ENCODE results near the gene MS4A1.

DNA sequence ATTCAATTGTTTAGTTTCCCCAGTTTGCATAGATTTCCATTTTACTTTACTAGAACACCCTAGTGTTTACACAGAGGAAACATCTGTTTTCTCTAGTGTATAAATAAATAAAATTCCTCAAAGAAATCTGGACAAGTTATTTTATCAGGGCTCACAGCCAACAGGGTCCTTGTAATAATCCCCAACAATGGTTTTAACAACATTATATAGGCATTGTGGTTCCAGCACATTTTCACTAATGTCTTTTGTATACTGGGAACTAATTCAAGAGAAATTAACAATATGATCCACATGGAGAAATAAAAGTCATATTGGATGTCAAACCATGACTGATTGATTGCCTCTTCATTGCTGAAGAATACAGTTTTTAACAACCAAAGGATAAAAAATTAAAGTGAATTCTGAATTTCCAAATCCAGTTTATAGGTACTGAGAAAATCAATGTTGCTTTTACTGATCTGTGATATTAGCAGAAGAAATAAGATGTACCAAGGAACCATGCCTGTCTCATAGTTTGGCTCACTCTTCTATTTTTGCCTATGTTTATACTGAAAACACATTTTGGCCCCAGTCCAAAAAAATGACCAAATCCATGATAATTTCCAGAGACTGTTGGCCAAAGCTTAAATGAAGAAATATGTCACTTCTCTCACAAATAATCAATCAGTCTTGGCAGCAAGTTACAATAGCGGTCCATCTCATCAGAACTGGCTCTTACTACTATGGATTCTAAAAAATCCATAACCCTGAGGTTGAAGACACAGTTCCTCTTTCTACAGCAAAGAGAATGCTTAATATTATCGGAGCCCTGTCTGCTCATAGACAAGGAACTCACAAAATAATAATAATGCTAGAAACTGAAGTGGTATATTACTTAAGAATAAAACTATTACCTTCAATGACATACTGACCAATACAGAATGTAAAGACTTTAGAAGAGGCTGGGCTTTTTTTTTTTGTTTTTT is 58.1 kb downstream of the MS4A1 start:
- TF ChIP-seq FOXM1 (IDR thresholded peaks at IDR 0.05; ENCODE audit: borderline replicate concordance, low read depth), result no peak
- no peak for TF ChIP-seq MAX (IDR thresholded peaks at IDR 0.05)
- TF ChIP-seq, protein P1, sequence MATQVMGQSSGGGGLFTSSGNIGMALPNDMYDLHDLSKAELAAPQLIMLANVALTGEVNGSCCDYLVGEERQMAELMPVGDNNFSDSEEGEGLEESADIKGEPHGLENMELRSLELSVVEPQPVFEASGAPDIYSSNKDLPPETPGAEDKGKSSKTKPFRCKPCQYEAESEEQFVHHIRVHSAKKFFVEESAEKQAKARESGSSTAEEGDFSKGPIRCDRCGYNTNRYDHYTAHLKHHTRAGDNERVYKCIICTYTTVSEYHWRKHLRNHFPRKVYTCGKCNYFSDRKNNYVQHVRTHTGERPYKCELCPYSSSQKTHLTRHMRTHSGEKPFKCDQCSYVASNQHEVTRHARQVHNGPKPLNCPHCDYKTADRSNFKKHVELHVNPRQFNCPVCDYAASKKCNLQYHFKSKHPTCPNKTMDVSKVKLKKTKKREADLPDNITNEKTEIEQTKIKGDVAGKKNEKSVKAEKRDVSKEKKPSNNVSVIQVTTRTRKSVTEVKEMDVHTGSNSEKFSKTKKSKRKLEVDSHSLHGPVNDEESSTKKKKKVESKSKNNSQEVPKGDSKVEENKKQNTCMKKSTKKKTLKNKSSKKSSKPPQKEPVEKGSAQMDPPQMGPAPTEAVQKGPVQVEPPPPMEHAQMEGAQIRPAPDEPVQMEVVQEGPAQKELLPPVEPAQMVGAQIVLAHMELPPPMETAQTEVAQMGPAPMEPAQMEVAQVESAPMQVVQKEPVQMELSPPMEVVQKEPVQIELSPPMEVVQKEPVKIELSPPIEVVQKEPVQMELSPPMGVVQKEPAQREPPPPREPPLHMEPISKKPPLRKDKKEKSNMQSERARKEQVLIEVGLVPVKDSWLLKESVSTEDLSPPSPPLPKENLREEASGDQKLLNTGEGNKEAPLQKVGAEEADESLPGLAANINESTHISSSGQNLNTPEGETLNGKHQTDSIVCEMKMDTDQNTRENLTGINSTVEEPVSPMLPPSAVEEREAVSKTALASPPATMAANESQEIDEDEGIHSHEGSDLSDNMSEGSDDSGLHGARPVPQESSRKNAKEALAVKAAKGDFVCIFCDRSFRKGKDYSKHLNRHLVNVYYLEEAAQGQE (IDR thresholded peaks at IDR 0.05; ENCODE audit: low read depth), result no peak
